KOPT-K1 (cell line): ENCODE data around the gene PRSS56.

Experiments
- H3K27ac ChIP-seq: fragments of 200-600 bp; sonication (generic); 2 replicates; pipeline ENCODE4 v1.5.1; 2016; ENCODE audit warnings: antibody characterized with exemption, mild to moderate bottlenecking, low read depth, low read length; ENCODE audit not compliant: poor library complexity, severe bottlenecking
- H3K36me3 ChIP-seq: fragments of 200-600 bp; sonication (generic); 2 replicates; pipeline ENCODE4 v1.5.1; 2017; ENCODE audit warnings: antibody characterized with exemption, mild to moderate bottlenecking, low read length, moderate library complexity; ENCODE audit not compliant: insufficient read depth
- H3K9me3 ChIP-seq: fragments of 200-600 bp; sonication (generic); 2 replicates; pipeline ENCODE4 v1.5.1; 2017; ENCODE audit warnings: antibody characterized with exemption, low read length, mild to moderate bottlenecking; ENCODE audit not compliant: insufficient read depth, poor library complexity, severe bottlenecking

PRSS56 gene

DNA sequence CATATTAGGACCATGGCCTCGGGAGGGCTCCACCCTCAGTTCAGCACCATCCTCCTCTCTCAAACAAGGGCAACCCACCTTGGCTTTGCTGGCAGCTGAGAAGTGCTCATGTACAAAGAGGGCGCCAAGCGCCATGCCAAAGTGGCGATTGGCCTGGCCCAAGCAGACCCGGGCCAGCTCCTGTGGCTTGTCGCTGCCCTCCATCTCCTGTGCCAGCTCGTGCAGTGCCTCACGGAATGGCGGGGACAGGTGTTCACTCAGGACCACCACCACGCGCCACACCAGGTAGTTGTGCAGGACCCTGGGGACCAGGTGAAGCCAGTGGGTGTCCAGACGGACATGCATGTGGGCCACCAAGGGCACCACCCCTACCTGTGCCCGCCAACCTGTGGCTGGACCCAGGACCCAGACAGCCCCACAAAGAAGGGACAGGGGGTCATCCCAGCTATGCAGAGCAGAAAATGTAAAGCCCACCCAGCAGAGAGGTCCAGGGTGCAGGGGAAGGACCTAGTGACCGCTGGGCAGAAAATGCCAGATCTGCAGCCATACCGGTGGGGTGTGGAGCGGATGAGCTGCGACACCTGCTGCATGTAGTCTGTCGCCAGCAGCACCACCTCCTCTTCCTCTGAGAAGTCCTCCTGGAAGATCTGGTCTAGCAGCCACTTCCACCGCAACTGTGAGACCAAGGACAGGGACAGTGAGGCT lies 36.1 kb upstream of the PRSS56 start:
- Histone ChIP-seq H3K36me3 (no peaks in the 10 kb centered on the region), H3K9me3 (no peaks in the 10 kb centered on the region), H3K27ac (no peak overlapping the region)

DNA sequence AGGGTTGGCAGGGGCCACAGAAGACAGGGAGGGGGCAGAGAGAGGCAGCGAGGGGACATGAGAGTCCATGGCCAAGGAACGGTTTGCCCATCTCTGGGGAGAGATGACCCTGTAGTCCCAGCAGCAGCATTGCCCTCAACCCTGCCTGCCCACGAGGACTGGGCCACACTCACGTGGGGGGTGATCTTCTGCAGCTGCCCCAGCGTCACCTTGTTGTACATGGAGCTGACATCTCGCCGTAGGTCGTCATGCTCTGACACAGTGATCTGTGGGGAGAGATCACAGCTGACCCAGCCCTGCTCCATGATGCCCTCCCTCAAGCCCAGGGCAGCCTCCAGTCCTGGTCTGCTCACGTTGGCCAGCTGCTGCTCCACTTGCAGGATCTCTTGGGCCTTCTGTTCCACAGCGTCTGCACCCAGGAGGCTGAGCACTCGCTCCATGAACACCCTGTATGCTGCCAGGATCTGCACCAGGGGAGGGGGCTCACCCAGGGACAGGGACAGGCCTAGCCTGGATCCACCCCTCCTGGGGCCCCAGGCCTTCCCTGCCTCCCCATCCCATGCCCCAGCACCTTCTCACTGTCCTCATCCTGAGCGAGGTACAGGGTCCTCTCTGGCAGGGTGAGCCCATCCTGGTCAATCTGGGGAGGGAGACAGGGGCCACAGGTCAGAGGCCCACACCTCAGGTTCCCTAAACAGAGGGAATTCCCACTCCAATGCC lies 35.4 kb upstream of the PRSS56 start:
- Histone ChIP-seq H3K9me3 (no peaks in the 10 kb centered on the region), H3K27ac (no peak overlapping the region), H3K36me3 (no peaks in the 10 kb centered on the region)

- Histone ChIP-seq H3K36me3 (no peaks in the 10 kb centered on the region), H3K27ac (no peak overlapping the region), H3K9me3 (no peaks in the 10 kb centered on the region)
Measured at GRCh38 chr2:232485348-232485756, 34.8 kb upstream of the PRSS56 start.

DNA sequence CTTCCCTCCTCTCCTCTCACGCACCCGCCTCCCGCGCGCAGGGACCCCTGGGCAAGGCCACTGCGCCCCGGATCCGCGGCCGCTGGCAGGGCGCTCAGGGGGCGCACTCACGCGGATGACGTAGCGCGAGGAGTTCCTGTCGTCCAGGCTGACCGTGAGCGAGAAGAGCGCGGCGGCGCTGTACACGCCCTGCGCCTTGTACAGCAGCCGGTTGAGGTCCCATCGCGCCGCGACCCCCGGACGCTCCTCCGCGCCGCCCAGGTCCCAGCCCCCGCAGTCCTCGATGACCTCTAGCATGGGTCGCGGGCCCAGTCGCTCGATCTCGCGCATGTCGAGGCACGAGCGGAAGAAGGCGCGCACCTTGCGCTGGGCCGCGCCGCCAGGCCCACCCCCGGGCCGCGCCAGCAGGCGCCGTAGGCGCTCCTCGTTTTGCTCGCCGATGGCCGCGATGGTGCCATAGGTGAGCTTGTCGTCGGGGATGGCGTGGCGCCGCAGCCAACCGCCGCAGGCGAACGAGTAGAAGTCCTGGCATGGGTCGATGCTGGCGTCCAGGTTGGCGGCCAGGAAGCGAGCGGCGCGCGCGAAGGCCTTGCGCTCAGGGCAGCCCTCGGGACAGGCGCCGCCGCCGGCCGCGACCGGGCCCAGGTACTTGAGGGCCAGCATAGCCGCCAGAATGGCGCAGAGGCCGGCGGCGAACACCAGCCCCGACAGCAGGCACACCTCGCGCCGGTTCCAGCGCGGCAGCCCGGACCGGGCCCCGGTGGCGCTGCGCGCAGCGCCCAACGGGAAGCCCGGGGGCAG lies 34.2 kb upstream of the PRSS56 start:
- H3K27ac ChIP-seq = no peak overlapping the region
- no peaks in the 10 kb centered on the region for H3K9me3 ChIP-seq
- no peaks in the 10 kb centered on the region for H3K36me3 ChIP-seq

DNA sequence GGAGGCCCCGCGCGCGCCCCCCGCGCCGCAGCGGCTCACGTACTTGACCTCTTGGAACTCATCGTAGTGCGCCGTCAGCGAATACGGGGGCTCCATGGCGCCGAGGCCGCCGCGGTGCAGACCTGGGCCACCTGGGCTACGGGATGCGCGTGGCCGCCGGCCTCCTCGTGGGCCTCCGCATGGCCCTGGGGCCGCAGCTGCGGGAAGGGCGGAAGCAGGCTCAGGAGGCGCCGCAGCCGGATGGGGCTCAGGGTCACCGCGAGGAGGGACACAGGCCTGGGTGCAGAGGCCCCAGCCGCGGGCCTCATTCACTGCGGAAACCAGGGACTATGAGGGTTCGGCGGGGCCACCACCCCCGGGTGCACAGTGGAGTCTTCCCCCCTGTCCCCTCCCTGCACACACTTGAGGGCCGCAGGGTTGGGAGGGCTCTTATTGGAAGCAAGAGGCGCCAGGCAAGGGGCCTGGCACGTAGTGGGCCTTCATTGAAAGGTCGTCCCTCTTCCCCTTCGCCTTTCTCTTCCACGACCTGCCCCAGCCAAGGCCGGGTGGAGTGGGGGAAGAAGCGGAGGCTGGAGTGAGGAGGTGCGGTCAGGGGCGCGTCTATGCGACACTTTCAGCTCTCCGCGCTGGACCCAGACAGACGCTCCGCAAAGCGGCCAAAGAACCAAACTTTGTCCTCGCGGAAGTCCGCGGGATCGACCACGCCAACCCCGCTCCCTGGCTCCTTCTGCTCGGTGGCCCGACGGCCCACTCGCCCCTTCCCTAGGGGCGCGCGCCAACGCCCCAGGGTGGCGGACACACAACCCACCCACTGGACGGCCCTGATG lies 33.4 kb upstream of the PRSS56 start:
- H3K9me3 ChIP-seq = no peaks in the 10 kb centered on the region
- H3K27ac ChIP-seq = no peak overlapping the region
- no peaks in the 10 kb centered on the region for H3K36me3 ChIP-seq

GRCh38 chr2:232487385-232488096 lies 32.6 kb upstream of the PRSS56 start, which contains the start of gene ECEL1:
ECEL1 (minus strand) TSS chr2:232487834; CDS start chr2:232486653, 1,181 bp downstream.
- no peak within 1 kb of the TSS for H3K27ac ChIP-seq
- no peaks in the 10 kb centered on the region for H3K36me3 ChIP-seq
- H3K9me3 ChIP-seq = no peaks in the 10 kb centered on the region

DNA sequence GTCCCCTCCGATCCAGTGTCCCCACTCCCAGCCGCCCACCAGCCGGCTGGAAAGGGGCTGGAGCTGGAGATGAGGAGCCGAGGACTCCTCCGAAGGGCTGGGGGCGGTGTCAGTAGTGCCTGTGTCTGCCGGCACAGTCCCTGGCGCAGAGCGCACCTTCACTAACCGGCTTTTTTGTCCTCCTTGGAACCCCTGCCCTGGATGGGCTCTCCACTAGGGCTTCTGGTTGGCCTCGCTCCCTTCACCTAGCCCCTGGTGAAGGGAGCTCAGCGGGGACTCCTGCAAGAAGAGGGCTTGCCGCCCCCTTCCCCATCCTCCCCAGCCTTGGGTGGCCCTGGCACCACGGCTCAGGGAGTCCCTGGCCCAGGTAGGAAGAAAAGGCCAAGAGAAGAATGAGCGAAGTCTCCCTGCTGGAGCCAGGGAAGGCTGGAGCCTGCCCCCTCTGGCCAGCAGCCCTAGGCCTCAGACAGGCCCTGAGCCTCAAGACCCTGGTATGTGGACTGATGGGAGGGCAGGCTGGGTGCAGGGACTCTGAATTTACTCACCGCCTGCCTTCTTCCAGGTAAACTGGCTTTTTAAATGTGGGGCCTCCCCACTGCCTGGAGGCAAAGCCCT lies 32.0 kb upstream of the PRSS56 start:
- Histone ChIP-seq H3K36me3 (no peaks in the 10 kb centered on the region), H3K9me3 (no peaks in the 10 kb centered on the region), H3K27ac (no peak overlapping the region)

- H3K36me3 ChIP-seq = no peaks in the 10 kb centered on the region
- no peak overlapping the region for H3K27ac ChIP-seq
- no peaks in the 10 kb centered on the region for H3K9me3 ChIP-seq
Measured at GRCh38 chr2:232488721-232489300, 31.4 kb upstream of the PRSS56 start.

GRCh38 chr2:232489516-232490220 lies 30.5 kb upstream of the PRSS56 start:
- H3K36me3 ChIP-seq = no peaks in the 10 kb centered on the region
- no peak overlapping the region for H3K27ac ChIP-seq
- H3K9me3 ChIP-seq = no peaks in the 10 kb centered on the region

DNA sequence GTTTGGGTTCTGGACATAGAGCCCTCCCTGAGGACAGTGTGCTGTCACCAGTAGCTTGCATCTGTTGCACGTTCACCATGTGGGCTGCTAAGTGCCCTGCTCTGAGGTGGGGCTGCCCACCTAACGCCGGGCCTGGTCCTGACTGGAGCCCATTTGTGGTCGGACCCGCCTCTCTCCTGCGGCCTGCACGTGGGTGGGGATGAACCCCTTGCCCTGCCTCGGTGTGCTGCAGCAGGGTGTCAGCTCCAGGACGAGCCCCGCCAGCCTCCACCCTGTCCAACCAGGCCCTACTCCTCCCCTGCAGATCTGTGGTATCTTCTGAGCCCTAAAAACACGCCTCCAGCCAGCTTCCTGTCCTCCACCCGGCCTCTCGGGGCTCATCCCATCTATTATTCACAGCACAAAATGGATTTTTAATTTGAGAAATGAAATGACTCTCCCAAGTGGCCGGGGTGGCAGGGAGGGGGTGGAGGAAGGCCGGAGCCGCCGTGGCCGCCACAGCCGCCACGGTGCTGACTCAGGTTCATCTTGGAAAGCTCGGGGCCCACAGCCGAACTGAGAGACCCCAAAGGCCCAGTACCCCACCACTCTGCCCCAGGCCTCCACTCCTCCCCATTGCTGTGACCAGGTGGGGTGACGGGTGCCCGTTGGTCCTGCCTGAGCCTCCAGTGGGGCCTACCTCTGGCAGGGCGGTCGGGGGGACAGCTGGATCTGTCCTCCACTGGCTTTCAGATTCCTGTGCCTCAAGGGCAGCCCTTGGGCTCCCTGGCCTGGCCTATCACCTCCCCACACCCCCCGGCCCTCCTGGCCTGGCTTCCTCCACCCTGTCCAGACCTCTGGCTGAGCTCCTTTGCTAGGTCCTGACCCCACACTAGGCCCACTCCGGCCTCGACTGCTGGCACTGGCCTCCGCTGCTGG lies 29.7 kb upstream of the PRSS56 start:
- no peak overlapping the region for H3K27ac ChIP-seq
- no peaks in the 10 kb centered on the region for H3K9me3 ChIP-seq
- no peaks in the 10 kb centered on the region for H3K36me3 ChIP-seq

DNA sequence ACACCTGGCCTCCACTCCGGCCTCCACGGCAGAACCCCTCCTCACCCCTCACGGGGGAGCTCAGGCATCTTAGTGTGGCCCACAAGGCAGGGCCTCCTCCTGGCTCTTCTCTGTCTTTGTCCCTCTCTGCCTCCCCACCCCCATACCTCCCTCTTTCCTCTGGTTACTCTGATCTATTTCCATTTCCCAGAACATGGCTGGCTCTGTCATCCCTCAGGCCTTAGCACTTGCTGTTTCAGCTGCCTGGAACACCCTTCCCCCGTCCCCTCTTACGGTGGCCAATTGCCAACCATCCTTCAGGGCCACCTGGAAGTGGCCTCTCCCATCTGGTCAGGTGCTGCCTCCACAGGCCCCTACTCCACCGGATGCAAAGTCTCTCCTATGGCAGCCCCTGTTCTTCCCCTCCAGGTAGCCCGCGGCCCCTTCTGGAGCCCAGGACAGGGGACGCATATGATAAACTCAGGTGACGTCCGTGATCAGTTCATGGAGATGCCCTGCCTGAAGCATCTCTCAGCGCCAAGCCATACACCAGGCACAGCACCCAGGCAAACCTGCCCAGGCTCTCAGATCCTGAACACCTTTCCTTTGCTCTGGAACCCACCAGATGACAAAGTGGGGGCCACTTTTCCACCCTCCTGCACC lies 28.9 kb upstream of the PRSS56 start:
- H3K36me3 ChIP-seq = no peaks in the 10 kb centered on the region

GRCh38 chr2:232492236-232492848 lies 27.8 kb upstream of the PRSS56 start:
- Histone ChIP-seq H3K36me3 (no peaks in the 10 kb centered on the region), H3K27ac (no peak overlapping the region), H3K9me3 (no peaks in the 10 kb centered on the region)

More for the DNA sequence above, 28.9 kb upstream of the PRSS56 start:
- Histone ChIP-seq H3K9me3 (no peaks in the 10 kb centered on the region), H3K27ac (no peak overlapping the region)
